ENCODE results near the gene DST.

The DST gene

DNA sequence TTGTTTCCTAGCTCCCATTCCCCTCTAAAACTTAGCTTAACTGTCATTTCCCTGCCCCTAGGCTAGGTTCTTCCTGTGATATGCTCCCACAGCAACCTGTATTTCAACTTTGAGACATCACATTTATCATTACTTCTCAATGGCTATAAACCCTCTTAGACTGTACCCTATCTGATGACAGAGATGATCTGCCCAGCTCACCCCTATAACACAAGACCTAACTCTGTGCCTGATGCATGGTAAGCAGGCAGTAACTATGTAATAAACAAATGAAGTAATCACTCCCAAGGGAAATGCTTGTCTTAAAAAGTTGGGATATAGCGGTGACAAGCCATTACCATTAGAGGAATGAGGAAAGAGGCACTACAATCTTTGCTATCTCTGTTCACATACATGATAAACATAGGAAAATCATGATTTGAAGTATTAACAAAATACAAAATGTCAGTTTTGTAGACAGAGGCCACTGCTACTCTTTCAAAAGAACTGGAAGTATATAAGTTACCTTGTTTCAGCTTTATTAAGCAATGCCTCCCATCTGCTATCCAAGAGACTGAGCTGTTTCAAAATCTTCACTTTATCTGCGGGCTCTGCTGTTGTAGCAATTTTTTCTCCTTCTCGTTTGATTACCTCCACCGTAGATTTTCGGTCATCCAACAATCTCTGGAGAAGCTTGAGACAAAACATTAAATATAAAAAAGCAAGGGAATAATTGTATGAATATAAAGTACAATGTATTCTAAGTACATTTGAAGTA, 110.7 kb downstream of the DST start:
- Histone ChIP-seq H3K27ac (ENCODE audit: insufficient read depth, low read length, poor library complexity, severe bottlenecking) (no peak overlapping the region), H3K4me3 (ENCODE audit: insufficient read depth, low read depth, low read length, poor library complexity, severe bottlenecking) (no peak overlapping the region), H3K27me3 (replicated peaks; ENCODE audit: control insufficient read depth, insufficient read depth, low read length, poor library complexity, severe bottlenecking) (no peaks in the 10 kb centered on the region), H3K4me1 (ENCODE audit: control insufficient read depth, insufficient read depth, low read length, poor library complexity, severe bottlenecking) (no peaks in the 10 kb centered on the region), H3K36me3 (ENCODE audit: control insufficient read depth, insufficient read depth, low read length) (no peaks in the 10 kb centered on the region), H3K9me3 (ENCODE audit: control insufficient read depth, low read length) (no peaks in the 10 kb centered on the region)
- DNase-seq: no peak

DNA sequence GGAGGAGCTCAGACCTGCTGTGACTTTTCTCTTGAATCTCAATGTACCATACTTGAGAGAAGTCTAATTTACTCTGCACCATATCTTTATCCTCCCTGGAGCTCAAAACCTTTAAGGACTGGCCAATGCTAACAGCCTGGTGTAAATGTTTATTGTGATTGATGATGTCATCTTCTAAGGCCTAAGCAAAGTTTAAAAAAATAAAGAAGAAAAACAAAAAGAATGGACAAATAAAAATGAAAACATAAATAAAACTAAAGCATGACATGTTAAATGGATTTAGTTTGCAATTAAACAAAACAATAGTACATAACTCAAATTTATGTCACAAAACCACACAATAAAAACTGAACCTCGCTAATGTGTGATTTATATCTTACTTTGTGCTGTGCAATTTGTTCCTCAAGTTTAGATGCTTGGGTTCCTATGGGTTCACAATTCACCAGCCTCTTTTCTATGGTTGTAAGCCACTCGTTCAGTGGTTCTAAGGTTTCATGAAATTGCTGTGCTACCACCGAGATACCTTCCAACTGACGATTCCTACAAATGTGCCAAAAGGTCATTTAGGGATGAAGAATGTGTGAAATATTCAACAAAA, 113.0 kb downstream of the DST start:
- H3K9me3 ChIP-seq (ENCODE audit: control insufficient read depth, low read length): no peaks in the 10 kb centered on the region
- no peaks in the 10 kb centered on the region for H3K36me3 ChIP-seq (ENCODE audit: control insufficient read depth, insufficient read depth, low read length)
- no peak overlapping the region for H3K27ac ChIP-seq (ENCODE audit: insufficient read depth, low read length, poor library complexity, severe bottlenecking)
- no peaks in the 10 kb centered on the region for H3K4me1 ChIP-seq (ENCODE audit: control insufficient read depth, insufficient read depth, low read length, poor library complexity, severe bottlenecking)
- DNase-seq: no peak
- H3K27me3 ChIP-seq (replicated peaks; ENCODE audit: control insufficient read depth, insufficient read depth, low read length, poor library complexity, severe bottlenecking): no peaks in the 10 kb centered on the region
- no peak overlapping the region for H3K4me3 ChIP-seq (ENCODE audit: insufficient read depth, low read depth, low read length, poor library complexity, severe bottlenecking)

- H3K4me1 ChIP-seq (ENCODE audit: control insufficient read depth, insufficient read depth, low read length, poor library complexity, severe bottlenecking): no peaks in the 10 kb centered on the region
- DNase-seq: no peak
- H3K27ac ChIP-seq (ENCODE audit: insufficient read depth, low read length, poor library complexity, severe bottlenecking): no peak overlapping the region
- no peaks in the 10 kb centered on the region for H3K9me3 ChIP-seq (ENCODE audit: control insufficient read depth, low read length)
- no peaks in the 10 kb centered on the region for H3K27me3 ChIP-seq (replicated peaks; ENCODE audit: control insufficient read depth, insufficient read depth, low read length, poor library complexity, severe bottlenecking)
- no peaks in the 10 kb centered on the region for H3K36me3 ChIP-seq (ENCODE audit: control insufficient read depth, insufficient read depth, low read length)
- H3K4me3 ChIP-seq (ENCODE audit: insufficient read depth, low read depth, low read length, poor library complexity, severe bottlenecking): no peak overlapping the region
These were observed 114.3 kb downstream of the DST start for GRCh38 chr6:56528412-56528841.

GRCh38 chr6:56527934-56528333, 114.8 kb downstream of the DST start:
- H3K9me3 ChIP-seq (ENCODE audit: control insufficient read depth, low read length): no peaks in the 10 kb centered on the region
- H3K4me1 ChIP-seq (ENCODE audit: control insufficient read depth, insufficient read depth, low read length, poor library complexity, severe bottlenecking): no peaks in the 10 kb centered on the region
- H3K27ac ChIP-seq (ENCODE audit: insufficient read depth, low read length, poor library complexity, severe bottlenecking): no peak overlapping the region
- no peaks in the 10 kb centered on the region for H3K27me3 ChIP-seq (replicated peaks; ENCODE audit: control insufficient read depth, insufficient read depth, low read length, poor library complexity, severe bottlenecking)
- DNase-seq: no peak
- no peaks in the 10 kb centered on the region for H3K36me3 ChIP-seq (ENCODE audit: control insufficient read depth, insufficient read depth, low read length)
- H3K4me3 ChIP-seq (ENCODE audit: insufficient read depth, low read depth, low read length, poor library complexity, severe bottlenecking): no peak overlapping the region

DNA sequence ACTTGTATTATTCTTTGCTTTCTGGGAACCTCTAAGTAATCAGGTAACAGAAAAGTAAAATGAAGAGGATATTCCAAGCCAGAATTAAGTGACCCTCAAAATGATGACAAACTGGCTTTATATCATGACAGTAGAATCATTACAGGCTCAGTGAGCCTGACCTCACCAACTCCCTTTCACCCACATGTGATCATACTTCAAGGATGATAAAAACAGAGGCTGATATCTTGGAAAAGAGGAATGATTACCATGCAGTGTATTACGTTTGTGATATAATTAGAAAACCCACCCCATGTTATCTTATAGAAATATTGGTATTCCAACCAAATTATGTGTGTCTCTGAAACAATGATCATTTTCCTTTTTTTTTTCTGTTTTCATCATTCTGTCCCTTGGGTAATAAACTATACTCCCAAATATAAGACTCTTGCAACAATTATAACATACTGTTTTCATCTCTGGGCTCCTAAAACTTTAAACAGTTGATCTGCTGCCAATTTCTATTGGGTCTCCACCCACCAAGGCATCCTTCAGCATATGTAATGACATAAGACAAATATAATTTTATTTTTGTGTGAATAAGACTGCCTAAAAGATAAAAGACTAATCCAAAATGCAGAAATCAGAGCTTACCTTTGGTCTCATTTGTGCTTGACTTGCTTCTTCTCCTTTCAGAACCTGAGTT, 115.7 kb downstream of the DST start:
- DNase-seq: no peak
- no peak overlapping the region for H3K27ac ChIP-seq (ENCODE audit: insufficient read depth, low read length, poor library complexity, severe bottlenecking)

DNA sequence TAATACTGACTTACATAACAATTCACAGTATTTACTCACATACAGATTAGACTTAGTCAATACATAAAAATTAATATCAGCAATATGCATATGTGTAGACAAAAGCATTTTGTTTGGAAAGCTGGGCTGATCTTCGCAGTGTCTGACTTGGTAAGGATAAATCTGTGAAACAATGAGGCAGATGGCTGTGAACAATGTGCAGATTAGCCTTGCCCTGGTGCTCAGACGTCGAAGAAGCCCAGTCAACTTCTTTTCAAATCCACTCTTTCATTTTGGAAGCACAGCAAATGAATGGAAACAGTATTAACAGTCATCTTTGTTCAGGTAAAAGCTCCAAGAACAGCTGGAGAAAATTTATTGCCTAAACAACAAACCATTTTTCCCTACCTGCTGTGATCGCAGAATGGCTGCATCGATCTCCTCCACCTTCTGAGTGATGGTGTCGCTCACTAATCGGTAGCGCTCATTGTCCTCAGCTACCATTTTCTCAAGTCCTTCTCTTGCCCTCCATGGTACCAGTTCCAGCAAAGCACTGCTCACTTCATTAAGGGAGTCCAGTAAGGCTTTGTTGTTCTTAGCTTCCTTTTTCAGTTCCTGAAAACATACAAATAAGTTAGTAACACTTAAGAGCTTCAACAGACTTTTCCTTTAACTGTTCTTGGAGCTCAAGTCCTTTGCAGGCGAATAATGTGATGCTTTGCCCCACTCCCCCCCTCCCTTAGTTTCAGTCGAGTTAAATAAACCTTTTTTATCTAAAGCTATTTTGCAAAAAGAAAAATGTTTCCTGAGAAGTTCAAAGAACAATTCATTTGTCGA, 116.5 kb downstream of the DST start:
- Histone ChIP-seq H3K27ac (ENCODE audit: insufficient read depth, low read length, poor library complexity, severe bottlenecking) (no peak overlapping the region), H3K36me3 (ENCODE audit: control insufficient read depth, insufficient read depth, low read length) (no peaks in the 10 kb centered on the region), H3K4me1 (ENCODE audit: control insufficient read depth, insufficient read depth, low read length, poor library complexity, severe bottlenecking) (no peaks in the 10 kb centered on the region), H3K9me3 (ENCODE audit: control insufficient read depth, low read length) (no peaks in the 10 kb centered on the region), H3K27me3 (replicated peaks; ENCODE audit: control insufficient read depth, insufficient read depth, low read length, poor library complexity, severe bottlenecking) (no peaks in the 10 kb centered on the region), H3K4me3 (ENCODE audit: insufficient read depth, low read depth, low read length, poor library complexity, severe bottlenecking) (no peak overlapping the region)
- no peak for DNase-seq

More for the DNA sequence above, 115.7 kb downstream of the DST start:
- Histone ChIP-seq H3K27me3 (replicated peaks; ENCODE audit: control insufficient read depth, insufficient read depth, low read length, poor library complexity, severe bottlenecking) (no peaks in the 10 kb centered on the region), H3K4me1 (ENCODE audit: control insufficient read depth, insufficient read depth, low read length, poor library complexity, severe bottlenecking) (no peaks in the 10 kb centered on the region), H3K36me3 (ENCODE audit: control insufficient read depth, insufficient read depth, low read length) (no peaks in the 10 kb centered on the region), H3K9me3 (ENCODE audit: control insufficient read depth, low read length) (no peaks in the 10 kb centered on the region), H3K4me3 (ENCODE audit: insufficient read depth, low read depth, low read length, poor library complexity, severe bottlenecking) (no peak overlapping the region)

DNA sequence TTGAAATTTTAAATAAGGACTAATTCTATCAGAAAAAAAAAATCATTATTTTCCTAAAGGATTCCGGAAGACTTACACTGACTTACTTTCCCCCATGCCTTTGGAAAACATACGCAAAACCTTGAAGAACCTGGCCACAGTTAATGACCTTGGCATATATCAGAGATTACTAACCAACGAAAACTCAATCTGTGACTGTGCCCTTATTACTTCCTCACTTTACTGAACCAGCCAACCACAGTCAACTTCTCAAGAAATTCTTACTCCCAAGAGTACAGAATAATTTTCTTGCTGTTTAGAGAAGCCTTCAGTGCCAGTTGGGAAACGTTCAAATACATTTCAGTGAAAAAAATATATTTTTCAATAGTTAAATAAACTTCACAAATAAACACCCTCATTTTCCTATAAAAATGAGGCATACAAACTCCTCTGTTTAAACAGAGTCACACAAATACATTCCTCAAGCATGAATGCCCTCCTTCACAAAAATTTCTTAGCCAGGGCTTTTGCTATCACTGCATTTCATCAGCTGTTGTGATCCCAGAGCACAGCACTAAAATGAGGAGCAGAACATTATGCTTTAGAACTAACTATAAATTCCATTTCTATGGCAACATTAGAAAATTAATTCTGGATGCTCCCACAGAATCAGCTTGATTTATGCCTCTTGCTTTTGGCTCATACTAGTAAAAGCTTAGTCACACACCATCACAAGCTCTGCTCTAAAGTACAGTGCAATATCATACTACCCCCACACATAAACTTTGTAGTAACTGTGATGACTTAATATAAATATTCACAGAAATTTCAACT, 117.6 kb downstream of the DST start:
- Histone ChIP-seq H3K27ac (ENCODE audit: insufficient read depth, low read length, poor library complexity, severe bottlenecking) (no peak overlapping the region), H3K9me3 (ENCODE audit: control insufficient read depth, low read length) (no peaks in the 10 kb centered on the region), H3K27me3 (replicated peaks; ENCODE audit: control insufficient read depth, insufficient read depth, low read length, poor library complexity, severe bottlenecking) (no peaks in the 10 kb centered on the region), H3K4me3 (ENCODE audit: insufficient read depth, low read depth, low read length, poor library complexity, severe bottlenecking) (no peak overlapping the region), H3K36me3 (ENCODE audit: control insufficient read depth, insufficient read depth, low read length) (no peaks in the 10 kb centered on the region), H3K4me1 (ENCODE audit: control insufficient read depth, insufficient read depth, low read length, poor library complexity, severe bottlenecking) (no peaks in the 10 kb centered on the region)
- DNase-seq: no peak

DNA sequence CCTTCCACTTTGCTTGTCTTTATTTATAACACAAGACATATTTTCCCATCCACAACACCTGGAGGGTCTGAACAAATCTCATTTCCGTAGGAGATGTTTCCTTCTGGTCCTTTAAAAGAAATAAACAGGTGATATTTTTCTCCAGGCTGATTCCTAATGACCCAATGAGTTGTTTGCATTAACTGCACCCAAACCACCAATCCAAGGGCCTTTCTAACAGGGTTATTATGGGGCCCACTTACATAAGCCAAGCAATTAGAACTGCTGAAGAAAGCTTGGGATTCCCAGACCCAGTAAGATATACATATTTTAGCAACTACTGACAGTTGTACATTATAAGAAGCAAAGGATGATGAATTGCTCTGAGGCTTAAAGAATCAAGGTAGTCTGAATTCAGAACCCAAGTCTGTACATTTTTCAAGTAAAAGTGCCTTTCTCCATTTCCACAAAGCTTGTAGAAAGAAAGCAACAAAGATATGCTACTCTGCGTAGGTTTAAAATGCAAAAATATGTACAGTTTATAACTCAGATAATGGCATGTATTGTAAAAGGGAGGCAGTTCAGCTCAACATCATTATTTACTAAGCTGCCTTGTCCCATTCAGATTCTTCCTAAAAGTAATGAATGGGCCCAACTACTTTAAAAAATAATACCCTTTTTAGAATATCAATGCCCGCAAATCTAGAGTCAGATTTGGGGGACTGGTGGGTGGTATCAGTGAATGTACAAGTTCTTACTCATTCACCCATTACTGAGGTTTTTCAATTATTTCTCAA, 120.0 kb downstream of the DST start:
- no peaks in the 10 kb centered on the region for H3K27me3 ChIP-seq (replicated peaks; ENCODE audit: control insufficient read depth, insufficient read depth, low read length, poor library complexity, severe bottlenecking)
- H3K4me1 ChIP-seq (ENCODE audit: control insufficient read depth, insufficient read depth, low read length, poor library complexity, severe bottlenecking): no peaks in the 10 kb centered on the region
- H3K4me3 ChIP-seq (ENCODE audit: insufficient read depth, low read depth, low read length, poor library complexity, severe bottlenecking): no peak overlapping the region
- H3K9me3 ChIP-seq (ENCODE audit: control insufficient read depth, low read length): no peaks in the 10 kb centered on the region
- no peak overlapping the region for H3K27ac ChIP-seq (ENCODE audit: insufficient read depth, low read length, poor library complexity, severe bottlenecking)
- no peak for DNase-seq
- H3K36me3 ChIP-seq (ENCODE audit: control insufficient read depth, insufficient read depth, low read length): no peaks in the 10 kb centered on the region

GRCh38 chr6:56521976-56522375, 120.7 kb downstream of the DST start:
- no peaks in the 10 kb centered on the region for H3K36me3 ChIP-seq (ENCODE audit: control insufficient read depth, insufficient read depth, low read length)
- H3K9me3 ChIP-seq (ENCODE audit: control insufficient read depth, low read length): no peaks in the 10 kb centered on the region
- no peak overlapping the region for H3K27ac ChIP-seq (ENCODE audit: insufficient read depth, low read length, poor library complexity, severe bottlenecking)

More at GRCh38 chr6:56521976-56522375, 120.7 kb downstream of the DST start:
- Histone ChIP-seq H3K4me3 (ENCODE audit: insufficient read depth, low read depth, low read length, poor library complexity, severe bottlenecking) (no peak overlapping the region), H3K4me1 (ENCODE audit: control insufficient read depth, insufficient read depth, low read length, poor library complexity, severe bottlenecking) (no peaks in the 10 kb centered on the region), H3K27me3 (replicated peaks; ENCODE audit: control insufficient read depth, insufficient read depth, low read length, poor library complexity, severe bottlenecking) (no peaks in the 10 kb centered on the region)
- no peak for DNase-seq

Data from effector memory CD4-positive, alpha-beta T cell (primary cell).